Stimulated activated CD8-positive, alpha-beta memory T cell treated with anti-CD3 and anti-CD28 coated beads, Interleukin-12 subunit alpha, Interleukin-12 subunit beta, amount 100 ng/mL, for 1 hour (primary cell): ENCODE data around the gene DUOX1.

Experiments
- DNase-seq: peaks from one replicate; pipeline ENCODE4 v3.0.0-alpha.2; 2020; ENCODE audit warnings: low read depth

The DUOX1 gene

GRCh38 chr15:45106002-45106790 is 23.6 kb upstream of the DUOX1 start:
- no peak for DNase-seq

- DNase-seq, result no peak
Observed at GRCh38 chr15:45107941-45108630, 21.7 kb upstream of the DUOX1 start.

- DNase-seq, result no peak
Observed at GRCh38 chr15:45110256-45110820, 19.5 kb upstream of the DUOX1 start.

GRCh38 chr15:45111390-45112142 is 18.2 kb upstream of the DUOX1 start:
- no peak for DNase-seq

- DNase-seq, result no peak
Observed at GRCh38 chr15:45112143-45112590, 17.6 kb upstream of the DUOX1 start.

GRCh38 chr15:45112591-45113379 is 17.0 kb upstream of the DUOX1 start:
- no peak for DNase-seq

GRCh38 chr15:45113380-45113990 is 16.3 kb upstream of the DUOX1 start:
- no peak for DNase-seq

GRCh38 chr15:45114076-45114750 is 15.6 kb upstream of the DUOX1 start, which contains the start of the genes DUOX2 and DUOXA2:
Gene DUOX2, minus strand, starts transcription at chr15:45114172. Its CDS starts 761 bp downstream, at chr15:45113411.
Gene DUOXA2, plus strand, starts transcription at chr15:45114326. Its CDS starts 280 bp downstream, at chr15:45114606.
- no peak for DNase-seq

- DNase-seq, result no peak
Observed at GRCh38 chr15:45114751-45115085, 15.1 kb upstream of the DUOX1 start.

GRCh38 chr15:45115312-45115820 is 14.4 kb upstream of the DUOX1 start:
- no peak for DNase-seq

- DNase-seq, result no peak
Observed at GRCh38 chr15:45116006-45116481, 13.8 kb upstream of the DUOX1 start.

GRCh38 chr15:45116482-45117307 is 13.1 kb upstream of the DUOX1 start:
- DNase-seq, result no peak

- no peak for DNase-seq
Observed at GRCh38 chr15:45117308-45118130, 12.3 kb upstream of the DUOX1 start.

- peak; percentile 74 for DNase-seq
Observed at GRCh38 chr15:45118131-45118588, 11.6 kb upstream of the DUOX1 start.

- no peak for DNase-seq
Observed at GRCh38 chr15:45118996-45119395, 10.8 kb upstream of the DUOX1 start.

GRCh38 chr15:45120081-45120972 is 9.5 kb upstream of the DUOX1 start:
- DNase-seq, result no peak

- DNase-seq, result no peak
Observed at GRCh38 chr15:45121020-45121419, 8.8 kb upstream of the DUOX1 start.
